Spleen (tissue), 11 donors: ENCODE results near the gene PABPC1L. TPM values are rescaled to one million over a fixed set of nuclear protein-coding genes. Genes with fewer than 3 reads are reported as not detected.

Source experiments
- DNase-seq: peaks from one replicate; pipeline ENCODE4 v3.0.0-alpha.2; 2020
- H3K27ac ChIP-seq, 8 donors: fragments of 200-600 bp; sonication (generic) in 7 of 8; 1 replicate in 4 of 8; 2 replicates in 4 of 8; pipeline versions ENCODE4 v1.5.0 to v1.8.0; 2016 to 2021; ENCODE audit warnings: inconsistent platforms in 4 of 8, mild to moderate bottlenecking in 4 of 8, moderate library complexity in 1 of 8
- H3K27me3 ChIP-seq, 7 donors: fragments of 200-600 bp; sonication (generic) in 6 of 7; replicated peaks in 1 of 7; 1 replicate in 4 of 7; 2 replicates in 3 of 7; pipeline versions ENCODE4 v1.5.0 to v1.8.0; 2016 to 2021; ENCODE audit warnings: inconsistent platforms in 3 of 7, mild to moderate bottlenecking in 1 of 7
- H3K36me3 ChIP-seq, 6 donors: fragments of 200-600 bp; sonication (generic) in 5 of 6; 1 replicate in 4 of 6; 2 replicates in 2 of 6; pipeline versions ENCODE4 v1.5.0 to v1.8.0; 2016 to 2021; ENCODE audit warnings: inconsistent platforms in 2 of 6
- H3K4me1 ChIP-seq, 6 donors: fragments of 200-600 bp; sonication (generic) in 5 of 6; 1 replicate in 3 of 6; 2 replicates in 3 of 6; pipeline versions ENCODE4 v1.5.0 to v1.8.0; 2016 to 2021; ENCODE audit warnings: inconsistent platforms in 3 of 6
- H3K4me3 ChIP-seq, 8 donors: fragments of 200-600 bp; sonication (generic) in 7 of 8; 1 replicate in 4 of 8; 2 replicates in 4 of 8; pipeline versions ENCODE4 v1.5.0 to v1.8.0; 2016 to 2021; ENCODE audit warnings: inconsistent platforms in 4 of 8, mild to moderate bottlenecking in 4 of 8, moderate library complexity in 2 of 8
- H3K9me3 ChIP-seq, 8 donors: fragments of 200-600 bp; sonication (generic) in 7 of 8; 1 replicate in 4 of 8; 2 replicates in 4 of 8; pipeline versions ENCODE4 v1.5.0 to v1.8.0; 2016 to 2021; ENCODE audit warnings: inconsistent platforms in 4 of 8
- POLR2A ChIP-seq, 3 donors: fragments of 450-650 bp; IDR thresholded peaks; one replicate each; pipeline ENCODE4 v1.5.1; 2017; ENCODE audit warnings: antibody characterized with exemption in 3 of 3, mild to moderate bottlenecking in 1 of 3
- POLR2AphosphoS5 ChIP-seq, 3 donors: sonication (generic); formaldehyde crosslinking; IDR thresholded peaks; one replicate each; pipeline ENCODE4 v1.5.1; 2017; ENCODE audit warnings: antibody characterized with exemption in 3 of 3
- WGBS, 5 donors: extraction: QIAGEN DNeasy Blood & Tissue Kit in 3 of 5; methylation state at CpG; one replicate each; pipeline versions ENCODE4 v1.1.5 to v1.1.7; 2013 to 2018; 5-methylcytosine and 5-hydroxymethylcytosine counted together
- intact Hi-C: fragments of 100-400 bp; cut with DNase I; formaldehyde crosslinking; loops from one replicate; pipeline ENCODE4 v1.15.0; 2023; ENCODE audit warnings: low total_unique reads
- polyA plus RNA-seq, 3 donors: library from polyadenylated mRNA; stranded (reverse); fragments of 200-250 nt; gene quantifications; one replicate each; pipeline ENCODE4 v1.2.1, GENCODE V29; 2013
- total RNA-seq, 7 donors: library from RNA; depleted of rRNA in 3 of 7; stranded (reverse); fragments of >200 nt in 3 of 7; fragmentation: NEBNext Ultra II Directional in 4 of 7; extraction: Animal tissue kit (Norgen Biotek cat#: 25700) in 4 of 7; gene quantifications; one replicate each; pipeline versions ENCODE4 v1.1.0 to v1.2.1, GENCODE V29; 2016 to 2021
- TF ChIP-seq, protein P1 (sequence below), 11 experiments: fragments of 200-600 bp in 7 of 11; fragments of 450-650 bp in 4 of 11; sonication (generic) in 4 of 11; IDR thresholded peaks in 8 of 11; conservative IDR thresholded peaks in 3 of 11; 1 replicate in 7 of 11; 2 replicates in 4 of 11; pipeline versions ENCODE4 v1.4.0 to v1.8.0; 2016 to 2021; ENCODE audit warnings: antibody characterized with exemption in 11 of 11, inconsistent platforms in 4 of 11, mild to moderate bottlenecking in 1 of 11
- donor health status: healthy with polysubstance abuse.
- donor health status: DM: no; HTN: no; CAD: no; lungs with moderate emphysema.
- donor health status: DM: no; HTN: no; CAD: no.
- donor health status: Bipolar disorder and iron deficiency.
- donor health status: healthy.
- donor health status: DM: no; HTN: no; CAD: no.
- donor health status: DM: yes; HTN: yes; CAD: no.

PABPC1L gene
- total and polyA plus RNA-seq, 10 donors: 27.0 to 61.4 (median 33.8) TPM

DNA sequence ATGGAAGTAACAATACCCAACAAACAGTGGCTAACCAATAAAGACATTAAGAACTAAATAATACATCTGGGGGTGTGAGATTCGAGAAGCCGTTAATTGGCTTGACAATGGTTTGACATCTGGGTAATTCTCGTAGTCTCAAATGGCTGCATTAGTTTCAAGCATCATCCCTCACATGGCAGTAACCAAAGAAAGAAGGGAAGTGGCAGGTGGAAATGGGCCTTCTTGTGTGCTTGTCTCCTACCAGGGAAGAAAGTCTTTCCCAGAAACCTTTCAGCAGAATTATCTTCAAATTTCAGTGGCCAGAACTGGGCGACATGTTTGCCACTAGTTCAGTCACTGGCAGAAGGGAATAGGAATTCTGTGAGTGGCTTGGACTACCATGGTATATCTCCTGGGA lies 66.8 kb downstream of the PABPC1L start:
- Histone ChIP-seq H3K4me3 (no peak overlapping the region), H3K9me3 (no peaks in the 10 kb centered on the region), H3K36me3 (peaks cover 3 to 85% (median 54%) of the 10 kb centered on the region in 6 donors), H3K4me1 (peaks cover 5 to 99% (median 47%) of the 10 kb centered on the region in 6 donors), H3K27ac (peak overlapping the region in 7 of 8 donors; percentile 14 to 97 (median 92)), H3K27me3 (no peaks in the 10 kb centered on the region)
- peak in 1 of 3 donors; percentile 25 for TF ChIP-seq POLR2AphosphoS5 (IDR thresholded peaks at IDR 0.05)
- TF ChIP-seq, protein P1, sequence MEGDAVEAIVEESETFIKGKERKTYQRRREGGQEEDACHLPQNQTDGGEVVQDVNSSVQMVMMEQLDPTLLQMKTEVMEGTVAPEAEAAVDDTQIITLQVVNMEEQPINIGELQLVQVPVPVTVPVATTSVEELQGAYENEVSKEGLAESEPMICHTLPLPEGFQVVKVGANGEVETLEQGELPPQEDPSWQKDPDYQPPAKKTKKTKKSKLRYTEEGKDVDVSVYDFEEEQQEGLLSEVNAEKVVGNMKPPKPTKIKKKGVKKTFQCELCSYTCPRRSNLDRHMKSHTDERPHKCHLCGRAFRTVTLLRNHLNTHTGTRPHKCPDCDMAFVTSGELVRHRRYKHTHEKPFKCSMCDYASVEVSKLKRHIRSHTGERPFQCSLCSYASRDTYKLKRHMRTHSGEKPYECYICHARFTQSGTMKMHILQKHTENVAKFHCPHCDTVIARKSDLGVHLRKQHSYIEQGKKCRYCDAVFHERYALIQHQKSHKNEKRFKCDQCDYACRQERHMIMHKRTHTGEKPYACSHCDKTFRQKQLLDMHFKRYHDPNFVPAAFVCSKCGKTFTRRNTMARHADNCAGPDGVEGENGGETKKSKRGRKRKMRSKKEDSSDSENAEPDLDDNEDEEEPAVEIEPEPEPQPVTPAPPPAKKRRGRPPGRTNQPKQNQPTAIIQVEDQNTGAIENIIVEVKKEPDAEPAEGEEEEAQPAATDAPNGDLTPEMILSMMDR (IDR thresholded peaks at IDR 0.05 in 8 of 11, conservative IDR thresholded peaks at IDR 0.05 in 3 of 11): no peak
- no peak for DNase-seq
- intact Hi-C loops: no loop called here
- WGBS, 5 donors: 86 to 100% (median 98%) methylated on average over 4 of the region's 4 CpGs

DNA sequence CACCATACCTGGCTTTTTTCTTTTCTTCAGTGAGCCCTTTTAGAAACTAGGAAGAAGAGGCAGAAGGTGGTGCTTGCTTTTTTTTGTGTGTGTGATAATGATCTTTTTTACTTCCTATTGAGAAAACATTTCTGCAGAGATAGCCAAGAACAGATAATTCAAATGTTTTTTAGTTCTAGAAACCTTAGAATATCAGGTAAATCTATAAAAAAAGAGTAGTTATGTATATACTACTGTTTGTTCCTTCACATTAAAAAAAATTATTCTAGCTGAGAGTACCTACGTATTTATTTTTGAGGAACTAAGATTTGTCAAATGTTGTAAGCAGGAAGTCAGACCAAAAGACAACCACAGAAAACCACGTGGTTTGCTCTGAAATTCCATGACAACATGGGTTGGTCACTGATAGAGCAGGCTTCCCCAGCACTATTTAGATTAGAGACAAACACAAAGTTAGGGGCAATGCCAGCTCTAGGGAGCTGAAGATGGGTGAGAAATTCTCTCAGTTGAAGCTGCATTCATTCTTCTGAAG lies 69.3 kb downstream of the PABPC1L start:
- peaks cover 0 to 85% (median 51%) of the 10 kb centered on the region in 6 donors for H3K36me3 ChIP-seq
- H3K9me3 ChIP-seq: no peaks in the 10 kb centered on the region
- no peaks in the 10 kb centered on the region for H3K27me3 ChIP-seq
- H3K4me3 ChIP-seq: peak overlapping the region in 2 of 8 donors; percentile 6 to 48
- WGBS, 5 donors: 9 to 34% (median 19%) methylated on average over 2 of the region's 2 CpGs
- no peak for DNase-seq
- TF ChIP-seq POLR2AphosphoS5 (IDR thresholded peaks at IDR 0.05) (peak in 1 of 3 donors; percentile 78), POLR2A (IDR thresholded peaks at IDR 0.05) (no peak)
- TF ChIP-seq, protein P1 (IDR thresholded peaks at IDR 0.05 in 8 of 11, conservative IDR thresholded peaks at IDR 0.05 in 3 of 11): no peak
- peaks cover 0 to 100% (median 40%) of the 10 kb centered on the region in 6 donors for H3K4me1 ChIP-seq
- peak overlapping the region; percentile 82 to 97 (median 93) for H3K27ac ChIP-seq
- intact Hi-C loops: no loop called here

GRCh38 chr20:44981736-44982406 lies 72.0 kb downstream of the PABPC1L start:
- H3K27ac ChIP-seq: peak overlapping the region in 4 of 8 donors; percentile 1 to 97 (median 94)
- no peak for DNase-seq
- 80 to 94% (median 85%) methylated on average over 8 of the region's 8 CpGs for WGBS, 5 donors
- intact Hi-C loops: no loop called here
- peaks cover 0 to 100% (median 57%) of the 10 kb centered on the region in 6 donors for H3K4me1 ChIP-seq
- TF ChIP-seq, protein P1 (IDR thresholded peaks at IDR 0.05 in 8 of 11, conservative IDR thresholded peaks at IDR 0.05 in 3 of 11): no peak
- TF ChIP-seq POLR2AphosphoS5 (IDR thresholded peaks at IDR 0.05) (no peak), POLR2A (IDR thresholded peaks at IDR 0.05) (no peak)
- no peaks in the 10 kb centered on the region for H3K9me3 ChIP-seq
- no peak overlapping the region for H3K4me3 ChIP-seq
- no peaks in the 10 kb centered on the region for H3K27me3 ChIP-seq
- peaks cover 0 to 85% (median 54%) of the 10 kb centered on the region in 6 donors for H3K36me3 ChIP-seq

GRCh38 chr20:44983093-44983674 lies 73.3 kb downstream of the PABPC1L start:
- no peak for DNase-seq
- H3K4me3 ChIP-seq: no peak overlapping the region
- intact Hi-C loops: no loop called here
- H3K9me3 ChIP-seq: no peaks in the 10 kb centered on the region
- H3K36me3 ChIP-seq: peaks cover 0 to 96% (median 61%) of the 10 kb centered on the region in 6 donors
- TF ChIP-seq, protein P1 (IDR thresholded peaks at IDR 0.05 in 8 of 11, conservative IDR thresholded peaks at IDR 0.05 in 3 of 11): no peak
- TF ChIP-seq POLR2A (IDR thresholded peaks at IDR 0.05): no peak
- no peak for TF ChIP-seq POLR2AphosphoS5 (IDR thresholded peaks at IDR 0.05)
- H3K27ac ChIP-seq: peak overlapping the region in 3 of 8 donors; percentile 33 to 96 (median 92)
- no peaks in the 10 kb centered on the region for H3K27me3 ChIP-seq
- H3K4me1 ChIP-seq: peaks cover 0 to 100% (median 57%) of the 10 kb centered on the region in 6 donors
- WGBS, 5 donors: 93 to 96% (median 94%) methylated on average over 7 of the region's 7 CpGs
